SW 1271 (cell line): ENCODE data around the gene CLRN1.

Experiments
- DNase-seq, 2 experiments: peaks; one replicate each; lab custom pipeline; 2025; lab: John Stamatoyannopoulos, UW

The CLRN1 gene

GRCh38 chr3:150975992-150976368 lies 3.5 kb upstream of the CLRN1 start:
- DNase-seq = no peak

DNA sequence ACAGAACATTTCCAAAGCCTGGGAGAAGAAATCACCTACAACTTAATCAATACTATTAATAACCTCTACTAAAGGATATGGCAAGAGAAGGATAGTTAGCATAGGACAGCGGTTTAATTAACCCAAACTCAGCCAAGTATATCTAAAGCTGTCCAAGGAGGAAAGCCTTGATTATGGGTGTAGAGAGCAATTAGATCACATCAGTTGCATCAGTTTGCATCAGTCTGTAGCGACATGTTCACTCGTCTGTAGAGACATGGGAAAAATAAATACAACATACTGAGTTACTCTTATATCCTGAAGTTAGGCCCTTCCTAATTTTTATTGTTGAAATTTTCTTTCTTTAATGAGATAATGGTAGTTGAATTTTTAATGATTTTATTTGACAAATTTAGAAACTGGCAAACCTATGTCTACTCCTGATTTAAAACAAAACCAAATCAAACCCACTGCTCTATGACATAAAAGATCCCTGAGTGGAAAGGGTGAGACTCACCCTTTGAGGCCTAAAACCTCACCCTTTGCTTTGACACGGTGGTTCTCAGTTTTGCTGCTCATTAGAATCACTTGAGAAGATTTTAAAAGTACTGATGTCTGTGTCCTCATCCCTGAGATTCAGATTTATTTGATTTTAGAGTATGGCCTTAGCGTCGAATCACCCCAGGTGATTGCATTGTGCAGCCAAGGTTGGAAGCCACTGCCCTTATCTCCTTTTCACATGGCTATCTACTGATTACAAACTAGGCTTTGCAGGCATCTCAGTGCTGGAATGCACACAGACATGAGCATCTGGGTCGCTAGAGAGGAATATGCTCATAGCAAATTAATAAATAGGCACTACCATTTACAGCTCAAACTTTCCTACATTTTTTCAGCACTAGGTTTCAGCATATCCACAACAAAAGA lies 2.8 kb upstream of the CLRN1 start:
- no peak for DNase-seq

DNA sequence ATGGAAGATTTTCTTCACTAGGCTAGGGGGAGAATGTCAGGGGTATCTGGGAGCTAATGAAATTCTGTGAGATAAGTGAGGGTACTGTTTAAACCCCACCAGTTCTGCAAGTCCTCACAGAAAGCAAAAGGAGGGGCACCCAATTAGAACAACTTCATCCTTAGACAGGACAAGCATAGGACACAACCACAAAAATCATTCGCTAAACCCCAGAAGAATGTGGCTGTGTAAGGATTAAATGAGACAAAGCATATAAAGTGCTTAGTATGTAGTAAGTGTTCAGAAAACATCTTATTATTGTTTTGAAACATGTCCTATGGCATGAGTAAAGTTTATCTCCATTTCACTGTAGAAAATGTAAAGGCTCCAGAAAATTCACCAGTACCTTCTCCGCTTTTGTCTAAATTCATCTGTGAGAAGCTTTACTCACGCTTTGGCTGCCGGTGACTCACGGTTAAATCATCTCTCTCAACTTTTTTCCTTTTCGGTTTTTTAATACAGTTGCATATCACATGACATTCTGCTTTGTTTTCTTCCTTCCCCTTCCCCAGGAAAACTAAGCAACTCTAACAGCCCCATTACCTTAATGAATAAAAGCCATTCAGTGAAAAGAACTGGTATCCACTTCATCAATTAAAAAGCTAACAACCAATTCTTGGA lies 1.7 kb downstream of the CLRN1 start:
- peak; percentile 22 to 74 for DNase-seq

DNA sequence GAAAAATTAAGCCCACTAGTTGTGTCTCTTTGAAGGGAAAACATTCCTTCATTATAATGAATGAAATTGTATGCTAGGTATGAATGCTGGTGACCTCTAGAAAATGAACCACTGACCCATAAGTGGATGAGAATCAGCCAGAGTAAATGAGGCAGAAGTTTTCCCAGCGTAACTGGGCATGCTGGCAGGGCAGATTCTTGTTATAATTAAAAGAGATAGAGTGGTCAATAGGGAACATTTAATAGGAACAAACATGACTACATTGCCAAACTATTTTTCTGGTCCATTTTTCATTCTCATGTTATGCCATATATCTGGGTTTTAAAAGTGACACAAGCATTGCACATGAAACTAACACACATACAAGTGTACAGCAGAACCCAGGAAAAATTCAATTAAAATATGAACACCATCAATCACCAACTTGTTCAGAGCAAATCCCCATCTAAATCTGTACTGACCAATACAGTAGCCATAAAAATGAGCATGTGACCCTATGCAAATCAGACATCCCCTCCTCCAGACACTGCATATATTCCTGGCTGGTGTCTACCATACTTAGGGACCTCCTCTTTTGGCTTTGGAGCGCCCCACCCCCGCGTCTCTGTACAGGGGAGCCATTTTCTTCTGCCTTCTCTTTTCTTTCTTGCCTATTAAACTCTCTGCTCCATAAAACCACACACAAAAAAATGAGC lies 4.0 kb downstream of the CLRN1 start:
- DNase-seq = no peak

GRCh38 chr3:150965436-150965835 lies 7.1 kb downstream of the CLRN1 start:
- no peak for DNase-seq

GRCh38 chr3:150961949-150962348 lies 10.6 kb downstream of the CLRN1 start:
- DNase-seq = no peak

DNA sequence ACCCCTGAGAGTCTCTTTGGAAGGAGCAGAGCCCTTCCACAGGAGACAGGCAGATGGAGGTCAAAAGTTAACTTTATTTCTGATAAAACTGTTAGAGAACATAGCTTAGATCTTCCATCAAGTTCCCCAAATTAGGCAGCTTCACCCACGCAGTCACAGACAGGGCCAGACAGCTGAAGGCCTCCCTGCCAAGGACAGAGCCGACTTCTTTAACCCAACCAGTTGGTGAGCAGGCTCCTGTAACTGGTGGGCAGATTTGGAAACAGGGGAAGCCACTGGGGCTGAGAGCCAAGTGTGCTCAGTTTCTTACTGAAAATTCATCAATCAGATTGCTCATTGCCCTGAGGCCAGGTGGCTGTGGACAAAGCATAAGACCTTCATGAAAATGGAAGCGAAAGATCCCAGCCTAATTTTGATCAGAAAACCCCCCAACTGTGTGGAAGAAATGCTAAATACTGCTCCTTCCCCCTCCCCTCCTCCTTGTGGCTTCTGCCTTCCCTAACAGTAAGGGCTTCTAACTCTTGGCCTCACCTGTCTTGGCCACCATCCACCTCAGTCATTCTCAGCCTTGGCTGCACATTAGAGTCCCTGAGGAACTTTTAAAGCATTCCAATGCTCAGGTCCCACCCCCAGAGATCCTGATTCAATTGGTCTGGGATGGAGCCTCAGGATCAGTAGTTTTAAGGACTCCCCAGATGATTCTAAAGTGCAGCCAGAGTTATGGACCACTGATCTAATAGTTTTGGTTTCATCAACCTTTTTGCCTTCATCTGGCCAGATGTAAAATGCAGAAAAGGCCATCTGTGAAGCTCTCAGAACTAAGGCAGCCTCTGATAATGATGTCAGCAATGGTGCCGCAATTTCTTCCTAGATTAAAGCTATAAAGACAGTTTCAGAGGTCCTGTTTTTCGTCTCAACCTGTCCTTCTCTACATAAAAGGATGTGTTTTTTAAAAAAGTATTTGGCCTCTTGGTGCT lies 11.5 kb downstream of the CLRN1 start:
- DNase-seq = no peak

DNA sequence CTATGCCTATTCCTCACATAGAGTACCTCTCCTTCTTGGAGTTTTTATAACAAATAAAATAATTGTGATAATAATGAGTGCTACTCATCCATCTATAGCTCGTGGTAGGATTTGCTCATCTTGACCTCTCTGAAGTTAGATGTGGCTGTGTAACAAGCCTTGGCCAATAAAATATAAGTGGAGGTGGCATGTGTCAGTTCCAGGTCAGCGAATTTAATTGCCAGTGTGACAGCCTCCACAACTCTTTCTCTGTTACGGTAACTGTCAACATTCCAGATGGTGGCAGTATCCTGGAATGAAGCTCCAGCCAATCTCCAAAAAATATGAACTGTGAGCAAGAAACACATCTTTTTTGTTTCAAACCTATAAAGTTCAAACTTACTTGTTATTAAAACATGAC lies 13.8 kb downstream of the CLRN1 start:
- no peak for DNase-seq

DNA sequence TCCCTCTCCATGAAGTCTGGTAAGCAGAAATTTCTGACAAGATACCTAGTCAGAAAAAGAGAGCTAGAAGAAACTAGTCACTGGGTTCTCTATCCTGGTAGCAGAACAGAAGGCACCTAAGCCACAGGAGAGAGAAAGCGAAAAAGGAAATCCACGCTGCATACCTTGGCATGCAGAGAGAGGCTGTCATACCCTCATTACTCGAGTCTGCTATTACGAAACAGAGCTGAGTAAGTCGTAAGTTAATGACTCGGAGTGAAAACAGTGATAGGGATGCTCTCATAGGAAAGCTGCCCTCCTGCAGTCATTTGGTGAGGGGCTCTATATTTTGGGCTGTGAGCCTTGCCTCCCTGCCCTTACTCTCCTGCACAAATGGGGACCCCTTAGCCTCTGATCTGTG lies 16.2 kb downstream of the CLRN1 start:
- no peak for DNase-seq

- no peak for DNase-seq
Measured at GRCh38 chr3:150951923-150952322, 20.6 kb downstream of the CLRN1 start.

GRCh38 chr3:150945226-150946032 lies 27.1 kb downstream of the CLRN1 start:
- no peak for DNase-seq

GRCh38 chr3:150942221-150942620 lies 30.3 kb downstream of the CLRN1 start:
- no peak for DNase-seq

- no peak for DNase-seq
Measured at GRCh38 chr3:150936693-150937092, 35.8 kb downstream of the CLRN1 start.

GRCh38 chr3:150933473-150933995 lies 39.0 kb downstream of the CLRN1 start:
- no peak for DNase-seq

DNA sequence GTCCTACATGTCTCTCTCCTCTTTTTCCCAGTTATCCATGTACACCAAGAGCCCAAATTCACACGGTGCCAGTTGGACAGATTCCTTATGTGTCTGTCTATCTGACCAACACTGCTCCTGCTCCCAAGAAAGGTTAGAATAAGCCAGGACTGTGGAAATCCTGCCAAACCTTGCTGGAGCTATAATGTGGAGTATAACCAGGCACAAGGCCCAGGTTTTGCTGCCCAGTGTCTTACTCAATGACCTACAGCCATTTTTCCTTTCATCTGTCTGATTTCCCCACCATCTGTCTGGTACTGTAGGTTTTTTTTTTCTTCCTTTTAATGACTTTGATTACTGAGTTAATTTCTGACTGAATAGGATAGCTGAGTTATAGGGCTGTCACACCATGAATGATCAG lies 40.8 kb downstream of the CLRN1 start:
- no peak for DNase-seq

DNA sequence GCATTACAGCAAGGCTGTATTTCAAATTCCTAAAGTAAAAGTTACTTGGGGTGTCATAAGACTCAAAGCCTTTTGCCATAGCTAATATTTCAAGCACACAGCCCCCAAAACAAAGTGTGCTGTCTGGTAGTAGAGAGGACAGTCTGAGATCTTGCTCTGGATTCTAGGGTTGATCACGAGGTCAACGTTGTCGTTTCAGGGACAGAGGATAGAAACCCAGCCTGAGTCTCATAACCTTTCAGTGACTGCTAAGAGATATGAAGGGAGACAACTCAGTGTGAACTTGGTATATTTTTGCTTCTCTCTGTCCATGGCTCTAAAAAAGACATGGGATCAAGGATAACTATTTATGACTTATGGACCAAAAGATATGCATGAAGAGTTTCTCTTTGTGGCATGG lies 41.7 kb downstream of the CLRN1 start:
- no peak for DNase-seq

GRCh38 chr3:150928234-150928633 lies 44.3 kb downstream of the CLRN1 start:
- DNase-seq = no peak

DNA sequence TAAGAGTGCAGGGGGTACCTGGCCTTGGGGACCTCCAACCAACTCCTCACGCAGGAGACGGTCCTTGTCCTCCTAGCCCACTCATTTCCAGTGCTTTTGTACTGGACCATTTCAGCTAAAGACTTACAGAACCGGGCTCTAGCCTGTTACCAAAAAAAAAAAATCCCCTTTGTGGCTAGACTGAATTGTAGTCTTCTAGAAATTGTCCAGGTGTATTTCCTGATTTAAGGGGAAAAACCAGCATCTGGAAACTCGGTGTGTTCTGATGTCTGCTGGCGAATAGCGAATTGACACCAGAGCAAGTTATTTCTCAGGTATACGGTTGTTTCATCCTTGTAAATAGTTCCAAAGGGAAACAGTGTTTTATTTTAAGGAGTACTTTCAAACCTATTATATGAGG lies 46.2 kb downstream of the CLRN1 start:
- DNase-seq = no peak

GRCh38 chr3:150925751-150926201 lies 46.8 kb downstream of the CLRN1 start:
- DNase-seq = peak; percentile 18 to 48

GRCh38 chr3:150922611-150923010 lies 49.9 kb downstream of the CLRN1 start:
- no peak for DNase-seq
